ENCODE data around the gene ZNF14.

Gene ZNF14

GRCh38 chr19:19738564-19738963 lies 5.7 kb upstream of the ZNF14 start:
- TF ChIP-seq, protein P1, sequence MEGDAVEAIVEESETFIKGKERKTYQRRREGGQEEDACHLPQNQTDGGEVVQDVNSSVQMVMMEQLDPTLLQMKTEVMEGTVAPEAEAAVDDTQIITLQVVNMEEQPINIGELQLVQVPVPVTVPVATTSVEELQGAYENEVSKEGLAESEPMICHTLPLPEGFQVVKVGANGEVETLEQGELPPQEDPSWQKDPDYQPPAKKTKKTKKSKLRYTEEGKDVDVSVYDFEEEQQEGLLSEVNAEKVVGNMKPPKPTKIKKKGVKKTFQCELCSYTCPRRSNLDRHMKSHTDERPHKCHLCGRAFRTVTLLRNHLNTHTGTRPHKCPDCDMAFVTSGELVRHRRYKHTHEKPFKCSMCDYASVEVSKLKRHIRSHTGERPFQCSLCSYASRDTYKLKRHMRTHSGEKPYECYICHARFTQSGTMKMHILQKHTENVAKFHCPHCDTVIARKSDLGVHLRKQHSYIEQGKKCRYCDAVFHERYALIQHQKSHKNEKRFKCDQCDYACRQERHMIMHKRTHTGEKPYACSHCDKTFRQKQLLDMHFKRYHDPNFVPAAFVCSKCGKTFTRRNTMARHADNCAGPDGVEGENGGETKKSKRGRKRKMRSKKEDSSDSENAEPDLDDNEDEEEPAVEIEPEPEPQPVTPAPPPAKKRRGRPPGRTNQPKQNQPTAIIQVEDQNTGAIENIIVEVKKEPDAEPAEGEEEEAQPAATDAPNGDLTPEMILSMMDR (IDR thresholded peaks at IDR 0.05; ENCODE audit: borderline replicate concordance, control extremely low read depth, extremely low read depth, insufficient read depth, missing control alignments) = no peak
- no peak for DNase-seq (ENCODE audit: low spot score)

GRCh38 chr19:19737559-19738332 lies 4.8 kb upstream of the ZNF14 start:
- DNase-seq (ENCODE audit: low spot score) = peak; percentile 17
- in situ Hi-C loops (cut with MboI; ENCODE audit: low sequenced_read_pairs, unreplicated experiment) = no loop called here
- TF ChIP-seq, protein P1 (IDR thresholded peaks at IDR 0.05; ENCODE audit: borderline replicate concordance, control extremely low read depth, extremely low read depth, insufficient read depth, missing control alignments) = no peak

More at GRCh38 chr19:19738564-19738963, 5.7 kb upstream of the ZNF14 start:
- in situ Hi-C loops (cut with MboI; ENCODE audit: low sequenced_read_pairs, unreplicated experiment) = no loop called here

DNA sequence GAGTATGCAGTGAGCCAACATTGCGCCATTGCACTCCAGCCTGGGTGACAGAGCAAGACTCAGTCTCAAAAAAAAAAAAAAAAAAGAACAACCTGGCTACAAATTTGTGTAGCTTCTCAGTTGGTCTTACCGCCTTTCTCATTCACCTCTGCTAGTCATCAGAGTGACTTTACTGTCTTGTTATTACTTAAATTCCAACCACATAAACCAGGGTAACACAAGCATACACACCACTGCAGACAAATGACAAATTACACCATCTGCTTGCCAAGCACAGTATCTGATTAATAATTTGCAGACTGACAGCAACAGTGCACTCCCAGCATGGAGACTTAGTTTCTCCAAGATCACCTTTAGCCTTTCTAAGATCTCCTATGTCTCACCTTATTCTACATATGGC lies 11.0 kb downstream of the ZNF14 start:
- TF ChIP-seq, protein P1 (IDR thresholded peaks at IDR 0.05; ENCODE audit: borderline replicate concordance, control extremely low read depth, extremely low read depth, insufficient read depth, missing control alignments) = no peak
- no peak for DNase-seq (ENCODE audit: low spot score)
- in situ Hi-C loops (cut with MboI; ENCODE audit: low sequenced_read_pairs, unreplicated experiment) = no loop called here

DNA sequence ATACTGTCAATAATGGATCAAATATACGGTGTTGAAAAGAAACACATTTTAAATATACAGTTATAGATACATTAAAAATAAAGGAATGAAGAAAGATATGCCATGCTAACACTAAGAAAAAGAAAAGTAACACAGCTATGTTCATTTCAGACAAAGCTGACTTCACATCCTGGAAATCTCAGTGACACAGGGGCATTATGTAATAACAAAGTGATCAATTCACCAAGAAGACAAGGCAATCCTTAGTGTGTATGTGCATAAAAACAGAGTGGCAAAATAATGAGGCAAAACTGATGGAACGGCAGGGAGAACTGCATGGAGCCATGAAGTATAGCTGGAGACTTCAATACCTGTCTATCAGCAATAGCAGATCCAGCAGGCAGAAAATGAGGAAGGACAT lies 13.1 kb downstream of the ZNF14 start:
- no peak for DNase-seq (ENCODE audit: low spot score)
- TF ChIP-seq, protein P1 (IDR thresholded peaks at IDR 0.05; ENCODE audit: borderline replicate concordance, control extremely low read depth, extremely low read depth, insufficient read depth, missing control alignments) = no peak
- in situ Hi-C loops (cut with MboI; ENCODE audit: low sequenced_read_pairs, unreplicated experiment) = no loop called here

- TF ChIP-seq, protein P1 (IDR thresholded peaks at IDR 0.05; ENCODE audit: borderline replicate concordance, control extremely low read depth, extremely low read depth, insufficient read depth, missing control alignments) = no peak
- in situ Hi-C loops (cut with MboI; ENCODE audit: low sequenced_read_pairs, unreplicated experiment) = no loop called here
- no peak for DNase-seq (ENCODE audit: low spot score)
These were observed 20.7 kb downstream of the ZNF14 start for GRCh38 chr19:19711934-19712828.

DNA sequence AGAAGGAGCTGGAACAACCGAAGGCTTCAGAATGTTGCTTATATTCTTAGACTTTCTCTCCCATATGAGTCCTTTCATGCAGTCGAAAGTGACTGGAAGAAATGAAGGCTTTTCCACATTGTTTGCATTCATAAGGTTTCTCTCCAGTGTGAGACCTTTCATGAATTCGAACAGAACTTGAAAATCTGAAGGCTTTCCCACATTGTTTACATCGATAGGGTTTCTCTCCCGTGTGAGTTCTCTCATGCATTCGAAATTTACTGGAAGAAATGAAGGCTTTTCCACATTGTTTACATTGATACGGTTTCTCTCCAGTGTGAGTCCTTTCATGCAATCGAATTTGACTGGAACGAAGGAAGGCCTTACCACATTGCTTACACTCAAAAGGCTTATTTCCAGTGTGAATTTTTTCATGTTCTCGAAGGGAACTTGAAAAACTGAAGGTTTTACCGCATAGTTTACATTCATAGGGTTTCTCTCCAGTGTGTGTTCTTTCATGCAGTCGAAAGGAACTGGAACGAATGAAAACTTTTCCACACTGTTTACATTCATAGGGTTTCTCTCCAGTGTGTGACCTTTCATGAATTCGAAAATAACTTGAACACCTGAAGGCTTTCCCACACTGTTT lies 21.5 kb downstream of the ZNF14 start:
- in situ Hi-C loops (cut with MboI; ENCODE audit: low sequenced_read_pairs, unreplicated experiment) = no loop called here
- TF ChIP-seq, protein P1 (IDR thresholded peaks at IDR 0.05; ENCODE audit: borderline replicate concordance, control extremely low read depth, extremely low read depth, insufficient read depth, missing control alignments) = no peak
- DNase-seq (ENCODE audit: low spot score) = no peak

All from GM13976 (cell line).